Esophagus squamous epithelium (tissue), 5 donors: ENCODE measurements around the gene TRIM37. TPM values are rescaled to one million over a fixed set of nuclear protein-coding genes. Genes with fewer than 3 reads are reported as not detected.
"Not testable (repeated sequence)": the region's sequence is repeated elsewhere in the genome, so short reads cannot be mapped to it uniquely, and the experiment has no call there.

Source experiments
- DNase-seq: peaks from one replicate; lab custom pipeline; 2025; lab: John Stamatoyannopoulos, UW
- H3K27ac ChIP-seq, 4 donors: fragments of 200-600 bp; sonication (generic); one replicate each; pipeline ENCODE4 v1.5.1; 2016 to 2019; ENCODE audit warnings: mild to moderate bottlenecking in 1 of 4
- H3K27me3 ChIP-seq, 4 donors: fragments of 200-600 bp; sonication (generic); 1 replicate in 3 of 4; 2 replicates in 1 of 4; pipeline versions ENCODE4 v1.5.1 to v1.6.0; 2017 to 2021; ENCODE audit warnings: antibody characterized with exemption in 1 of 4
- H3K36me3 ChIP-seq, 3 donors: fragments of 200-600 bp; sonication (generic); one replicate each; pipeline ENCODE4 v1.5.1; 2016 to 2019
- H3K4me1 ChIP-seq, 3 donors: fragments of 200-600 bp; sonication (generic); one replicate each; pipeline ENCODE4 v1.5.1; 2017 to 2019
- H3K4me3 ChIP-seq, 4 donors: fragments of 200-600 bp; sonication (generic); 1 replicate in 3 of 4; 2 replicates in 1 of 4; pipeline ENCODE4 v1.5.1; 2016 to 2019; ENCODE audit warnings: mild to moderate bottlenecking in 2 of 4, moderate library complexity in 1 of 4
- H3K9me3 ChIP-seq, 3 donors: fragments of 200-600 bp; sonication (generic); one replicate each; pipeline ENCODE4 v1.5.1; 2016 to 2019
- POLR2A ChIP-seq, 4 donors: fragments of 450-650 bp; IDR thresholded peaks; one replicate each; pipeline ENCODE4 v1.6.1; 2017; ENCODE audit warnings: antibody characterized with exemption in 4 of 4, mild to moderate bottlenecking in 4 of 4, moderate library complexity in 3 of 4
- WGBS, 2 donors: methylation state at CpG; one replicate each; pipeline ENCODE4 v1.1.5; 2018; 5-methylcytosine and 5-hydroxymethylcytosine counted together
- intact Hi-C: fragments of 100-400 bp; cut with DNase I; formaldehyde crosslinking; loops from one replicate; pipeline ENCODE4 v1.15.0; 2022
- total RNA-seq, 4 donors: library from RNA; depleted of rRNA; stranded (reverse); fragments of >200 nt; gene quantifications; one replicate each; pipeline ENCODE4 v1.1.0, GENCODE V29; 2016
- TF ChIP-seq, protein P1 (sequence below), 6 experiments: fragments of 450-650 bp in 4 of 6; fragments of 200-600 bp in 2 of 6; sonication (generic) in 2 of 6; IDR thresholded peaks; one replicate each; pipeline ENCODE4 v1.5.1; 2016 to 2019; ENCODE audit warnings: antibody characterized with exemption in 6 of 6, mild to moderate bottlenecking in 4 of 6, moderate library complexity in 4 of 6
- donor health status: DM: yes; HTN: yes; CAD: no.

The TRIM37 gene
- total RNA-seq, 4 donors from 2014 or later: 6.6 to 19.5 (median 17.1) TPM

GRCh38 chr17:59149051-59149450 lies 42.4 kb upstream of the TRIM37 start:
- Histone ChIP-seq H3K27me3 (no peaks in the 10 kb centered on the region), H3K4me3 (no peak overlapping the region), H3K4me1 (peaks cover 0 to 48% (median 8%) of the 10 kb centered on the region in 3 donors), H3K27ac (no peak overlapping the region), H3K36me3 (no peaks in the 10 kb centered on the region), H3K9me3 (no peaks in the 10 kb centered on the region)
- 53 to 84% methylated on average over 2 of the region's 2 CpGs for WGBS, 2 donors
- no peak for DNase-seq
- intact Hi-C loops: no loop called here
- TF ChIP-seq, protein P1, sequence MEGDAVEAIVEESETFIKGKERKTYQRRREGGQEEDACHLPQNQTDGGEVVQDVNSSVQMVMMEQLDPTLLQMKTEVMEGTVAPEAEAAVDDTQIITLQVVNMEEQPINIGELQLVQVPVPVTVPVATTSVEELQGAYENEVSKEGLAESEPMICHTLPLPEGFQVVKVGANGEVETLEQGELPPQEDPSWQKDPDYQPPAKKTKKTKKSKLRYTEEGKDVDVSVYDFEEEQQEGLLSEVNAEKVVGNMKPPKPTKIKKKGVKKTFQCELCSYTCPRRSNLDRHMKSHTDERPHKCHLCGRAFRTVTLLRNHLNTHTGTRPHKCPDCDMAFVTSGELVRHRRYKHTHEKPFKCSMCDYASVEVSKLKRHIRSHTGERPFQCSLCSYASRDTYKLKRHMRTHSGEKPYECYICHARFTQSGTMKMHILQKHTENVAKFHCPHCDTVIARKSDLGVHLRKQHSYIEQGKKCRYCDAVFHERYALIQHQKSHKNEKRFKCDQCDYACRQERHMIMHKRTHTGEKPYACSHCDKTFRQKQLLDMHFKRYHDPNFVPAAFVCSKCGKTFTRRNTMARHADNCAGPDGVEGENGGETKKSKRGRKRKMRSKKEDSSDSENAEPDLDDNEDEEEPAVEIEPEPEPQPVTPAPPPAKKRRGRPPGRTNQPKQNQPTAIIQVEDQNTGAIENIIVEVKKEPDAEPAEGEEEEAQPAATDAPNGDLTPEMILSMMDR (IDR thresholded peaks at IDR 0.05): no peak
- TF ChIP-seq POLR2A (IDR thresholded peaks at IDR 0.05): no peak

GRCh38 chr17:59145571-59146096 lies 39.0 kb upstream of the TRIM37 start:
- H3K36me3 ChIP-seq: no peaks in the 10 kb centered on the region
- DNase-seq: no peak
- TF ChIP-seq, protein P1 (IDR thresholded peaks at IDR 0.05): no peak
- no peak for TF ChIP-seq POLR2A (IDR thresholded peaks at IDR 0.05)
- H3K27me3 ChIP-seq: no peaks in the 10 kb centered on the region
- no peak overlapping the region for H3K4me3 ChIP-seq
- no peak overlapping the region for H3K27ac ChIP-seq
- H3K9me3 ChIP-seq: no peaks in the 10 kb centered on the region
- H3K4me1 ChIP-seq: peaks cover 0 to 13% (median 0%) of the 10 kb centered on the region in 3 donors
- 89 to 90% methylated on average over 4 of the region's 4 CpGs for WGBS, 2 donors
- intact Hi-C loops: no loop called here

GRCh38 chr17:59141860-59142259 lies 35.2 kb upstream of the TRIM37 start:
- H3K27ac ChIP-seq: no peak overlapping the region
- TF ChIP-seq, protein P1 (IDR thresholded peaks at IDR 0.05): no peak
- no peak for TF ChIP-seq POLR2A (IDR thresholded peaks at IDR 0.05)
- H3K27me3 ChIP-seq: no peaks in the 10 kb centered on the region
- H3K4me1 ChIP-seq: peaks cover 0 to 21% (median 0%) of the 10 kb centered on the region in 3 donors
- no peaks in the 10 kb centered on the region for H3K36me3 ChIP-seq
- 39 to 46% methylated on average over 1 of the region's 1 CpG for WGBS, 2 donors
- DNase-seq: no peak
- H3K9me3 ChIP-seq: no peaks in the 10 kb centered on the region
- intact Hi-C loops: no loop called here
- H3K4me3 ChIP-seq: no peak overlapping the region

DNA sequence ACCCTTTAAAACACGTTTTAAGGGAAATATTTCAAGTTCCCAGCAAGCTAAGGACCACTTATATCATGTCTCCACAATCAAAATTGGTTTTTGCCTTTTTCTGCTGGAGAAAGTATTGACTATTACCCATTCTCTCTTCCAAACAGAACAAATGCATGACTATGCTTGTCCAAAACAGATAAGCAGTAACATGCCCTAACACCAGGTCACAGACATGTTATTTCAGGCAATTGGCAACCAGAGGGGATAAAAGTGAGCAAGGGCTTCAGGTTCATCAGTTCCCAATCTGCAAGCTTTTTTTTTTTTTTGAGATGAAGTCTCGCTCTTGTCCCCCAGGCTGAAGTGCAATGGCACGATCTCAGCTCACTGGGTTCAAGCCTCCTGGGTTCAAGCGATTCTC lies 33.3 kb upstream of the TRIM37 start:
- 51 to 72% methylated on average over 3 to 4 of the region's 4 CpGs for WGBS, 2 donors
- no peak overlapping the region for H3K4me3 ChIP-seq
- H3K4me1 ChIP-seq: peaks cover 0 to 21% (median 0%) of the 10 kb centered on the region in 3 donors
- no peak for DNase-seq
- intact Hi-C loops: no loop called here
- H3K27me3 ChIP-seq: no peaks in the 10 kb centered on the region
- no peak for TF ChIP-seq POLR2A (IDR thresholded peaks at IDR 0.05)
- TF ChIP-seq, protein P1 (IDR thresholded peaks at IDR 0.05): no peak
- H3K9me3 ChIP-seq: no peaks in the 10 kb centered on the region
- no peaks in the 10 kb centered on the region for H3K36me3 ChIP-seq
- peak overlapping the region in 3 of 4 donors; percentile 47 to 65 (median 56) for H3K27ac ChIP-seq

DNA sequence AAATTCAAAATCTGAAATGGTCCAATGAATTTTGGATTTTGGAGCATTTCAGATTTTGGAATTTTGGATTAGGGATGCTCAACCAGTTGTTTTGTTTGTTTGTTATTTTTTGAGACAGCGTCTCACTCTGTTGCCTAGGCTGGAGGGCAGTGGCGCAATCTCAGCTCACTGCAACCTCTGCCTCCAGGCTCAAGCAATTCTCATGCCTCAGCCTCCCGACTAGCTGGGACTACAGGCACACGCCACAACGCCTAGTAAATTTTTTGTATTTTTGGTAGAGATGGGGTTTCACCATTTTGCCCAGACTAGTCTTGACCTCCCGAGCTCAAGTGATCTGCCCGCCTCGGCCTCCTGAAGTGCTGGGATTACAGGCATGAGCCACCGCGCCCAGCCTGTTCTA lies 31.7 kb upstream of the TRIM37 start:
- intact Hi-C loops, DNase-seq, H3K9me3 ChIP-seq, H3K27me3 ChIP-seq, H3K4me3 ChIP-seq, H3K36me3 ChIP-seq: not testable (repeated sequence)
- Histone ChIP-seq H3K4me1 (peaks cover 0 to 21% (median 0%) of the 10 kb centered on the region in 3 donors), H3K27ac (peak overlapping the region in 3 of 4 donors; percentile 47 to 65 (median 56))
- 78 to 86% methylated on average over 10 of the region's 10 CpGs for WGBS, 2 donors
